Measurements from ENCODE around the gene PPP1R13B.

Gene PPP1R13B

DNA sequence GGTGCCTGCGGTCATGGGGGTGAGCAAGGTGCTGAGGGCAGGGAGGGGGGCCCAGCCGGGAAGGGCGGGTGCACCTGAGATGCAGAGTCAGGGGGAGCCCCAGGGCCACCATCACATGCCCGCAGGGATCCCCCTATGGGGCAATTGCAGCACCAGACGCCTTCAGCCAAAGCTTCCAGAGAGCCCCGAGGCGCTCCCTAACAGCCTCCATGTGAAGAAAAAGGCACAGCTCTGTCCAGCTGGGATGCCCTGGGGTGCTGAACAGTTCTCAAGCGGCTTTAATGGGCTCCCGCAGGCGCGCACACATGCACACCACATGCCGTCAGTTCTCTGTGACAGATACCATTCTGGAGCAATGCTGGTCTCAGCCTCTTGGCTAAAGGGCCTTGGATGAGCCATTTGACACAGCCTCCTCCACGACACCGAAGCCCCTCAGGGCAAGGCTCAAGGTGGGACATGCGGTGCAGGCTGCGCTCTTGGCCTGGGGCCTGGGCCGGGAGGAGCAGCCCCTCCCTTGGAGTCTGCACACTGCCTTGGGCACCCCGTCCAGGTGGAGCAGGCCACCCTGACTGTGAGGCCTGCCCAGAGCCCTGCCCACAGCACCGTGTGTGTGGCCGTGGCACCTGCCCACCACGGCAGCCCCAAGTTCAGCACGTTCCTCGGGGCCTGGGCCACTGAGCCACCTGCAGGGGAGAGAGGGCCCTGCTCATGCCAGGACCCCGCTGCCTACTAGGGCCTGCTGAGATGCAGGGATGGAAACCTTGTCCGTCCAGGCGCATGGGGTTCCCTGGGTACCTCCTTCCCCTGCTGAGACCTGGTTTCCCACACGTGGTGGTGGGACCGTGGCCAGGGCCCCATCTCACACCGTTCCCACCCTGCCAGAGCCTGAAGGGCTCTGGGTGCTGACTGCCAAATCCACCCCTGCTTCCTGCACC is 139.8 kb downstream of the PPP1R13B start:
- no peak for DNase-seq

DNA sequence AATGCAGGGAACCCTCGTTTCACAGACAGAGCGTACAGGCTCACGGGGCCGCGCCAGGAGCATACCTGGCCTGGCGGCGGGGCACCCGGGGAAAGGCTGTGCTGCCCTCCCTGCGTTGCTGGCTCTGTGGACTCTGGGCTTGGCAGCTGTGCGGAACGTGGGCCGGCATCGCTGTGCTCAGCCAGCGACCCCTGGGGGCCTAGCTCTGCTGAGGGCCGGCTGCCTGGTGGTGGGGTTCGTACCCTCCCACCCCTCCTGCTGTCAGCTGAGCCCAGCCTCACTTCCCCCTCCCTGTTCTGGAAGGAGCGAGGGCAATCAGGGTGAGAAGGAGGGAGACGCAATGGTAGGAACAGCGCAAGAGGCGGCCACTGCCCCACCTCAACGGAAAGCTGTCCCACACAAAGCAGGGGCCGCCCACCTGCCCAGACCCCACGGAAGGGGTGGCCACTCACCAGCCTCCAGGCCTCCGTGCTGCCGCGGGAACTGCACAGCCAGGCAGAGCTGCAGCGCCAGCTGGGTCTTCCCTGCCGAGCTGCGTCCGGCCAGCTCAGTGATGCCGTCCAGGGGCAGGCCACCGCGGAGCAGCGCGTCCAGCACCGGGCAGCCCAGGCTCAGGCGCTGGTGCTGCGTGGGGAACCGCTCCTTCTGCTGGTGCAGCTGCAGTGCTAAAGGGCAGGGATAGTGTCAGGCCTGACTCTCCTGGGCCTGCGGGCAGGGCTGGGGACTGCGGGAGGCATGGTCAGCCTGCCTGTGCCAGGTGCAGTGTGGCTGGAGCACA is 140.6 kb downstream of the PPP1R13B start:
- no peak for DNase-seq

DNA sequence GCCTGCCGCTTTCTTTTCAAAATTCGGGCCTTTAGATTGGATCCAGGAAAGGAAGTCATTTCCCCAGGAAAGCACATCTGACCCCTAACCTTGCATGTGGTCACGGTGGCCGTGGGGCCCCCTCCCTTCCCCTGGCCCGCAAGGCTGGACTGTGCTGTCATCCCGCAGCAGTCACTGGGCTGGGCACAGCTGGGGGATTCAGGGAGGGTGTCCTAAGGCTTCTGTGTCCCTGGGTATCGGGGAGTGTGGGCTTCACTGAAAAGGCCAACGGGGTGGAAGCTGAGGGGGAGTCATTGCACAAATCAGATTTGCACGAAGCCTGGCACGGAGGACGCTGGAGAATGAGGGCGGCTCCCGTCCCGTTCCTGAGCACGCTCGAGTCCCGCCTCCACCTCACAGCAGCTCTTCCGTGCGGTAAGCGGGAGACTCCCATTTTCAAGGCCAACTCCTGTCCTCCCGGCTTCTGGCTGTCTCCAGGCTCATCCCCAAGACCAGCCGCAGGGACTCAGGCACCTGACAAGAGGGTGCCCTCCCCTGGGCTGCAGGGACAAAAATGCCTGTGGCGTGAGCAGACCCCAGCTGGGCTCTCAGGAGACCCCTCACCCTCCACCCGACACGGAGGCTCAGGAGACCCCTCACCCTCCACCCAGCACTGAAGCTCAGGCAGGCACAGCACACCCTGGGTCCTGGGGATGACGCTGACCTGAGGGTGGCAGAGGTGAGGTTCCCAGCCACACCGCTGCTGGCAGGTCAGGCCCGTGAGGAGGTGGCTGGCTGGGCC is 141.7 kb downstream of the PPP1R13B start:
- DNase-seq = no peak

DNA sequence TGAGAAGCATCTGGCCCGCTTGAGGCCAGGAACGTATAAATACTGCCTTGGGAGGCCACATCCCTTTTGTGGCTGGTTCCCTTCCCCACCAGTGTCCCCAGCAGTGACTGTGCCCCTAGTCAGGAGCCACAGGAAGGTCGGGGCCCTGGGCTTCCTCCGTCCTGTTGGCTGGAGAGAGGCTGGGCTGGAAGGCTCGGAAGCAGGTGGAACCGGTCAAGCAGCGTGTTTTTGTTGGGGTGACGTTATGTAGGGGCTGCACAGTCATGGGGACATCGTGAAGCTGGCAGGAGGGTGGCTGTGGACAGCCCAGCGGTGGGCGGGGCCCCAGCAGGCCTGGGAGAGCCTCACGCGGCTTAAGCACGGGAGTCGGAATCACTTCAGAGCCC is 142.3 kb downstream of the PPP1R13B start:
- DNase-seq = no peak

DNA sequence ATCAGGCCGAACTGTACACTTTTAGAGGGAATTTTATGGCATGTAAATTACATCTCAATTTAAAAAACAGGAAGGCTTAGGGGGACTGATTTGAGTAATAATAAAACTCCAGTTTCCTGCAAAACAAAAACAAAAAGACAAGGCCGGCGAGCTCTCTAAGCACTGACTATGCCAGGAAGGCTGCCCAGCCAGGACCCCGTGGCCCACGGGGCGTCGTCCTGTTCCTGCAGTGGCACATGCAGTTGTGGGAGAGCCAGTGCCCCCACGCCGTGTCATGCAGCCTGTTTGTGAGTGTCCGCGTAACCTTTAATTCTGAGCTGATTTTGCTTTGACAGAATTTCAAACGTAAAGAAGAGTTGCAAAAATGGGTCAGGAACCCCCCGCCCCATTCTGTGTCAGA is 142.7 kb downstream of the PPP1R13B start:
- DNase-seq = no peak

DNA sequence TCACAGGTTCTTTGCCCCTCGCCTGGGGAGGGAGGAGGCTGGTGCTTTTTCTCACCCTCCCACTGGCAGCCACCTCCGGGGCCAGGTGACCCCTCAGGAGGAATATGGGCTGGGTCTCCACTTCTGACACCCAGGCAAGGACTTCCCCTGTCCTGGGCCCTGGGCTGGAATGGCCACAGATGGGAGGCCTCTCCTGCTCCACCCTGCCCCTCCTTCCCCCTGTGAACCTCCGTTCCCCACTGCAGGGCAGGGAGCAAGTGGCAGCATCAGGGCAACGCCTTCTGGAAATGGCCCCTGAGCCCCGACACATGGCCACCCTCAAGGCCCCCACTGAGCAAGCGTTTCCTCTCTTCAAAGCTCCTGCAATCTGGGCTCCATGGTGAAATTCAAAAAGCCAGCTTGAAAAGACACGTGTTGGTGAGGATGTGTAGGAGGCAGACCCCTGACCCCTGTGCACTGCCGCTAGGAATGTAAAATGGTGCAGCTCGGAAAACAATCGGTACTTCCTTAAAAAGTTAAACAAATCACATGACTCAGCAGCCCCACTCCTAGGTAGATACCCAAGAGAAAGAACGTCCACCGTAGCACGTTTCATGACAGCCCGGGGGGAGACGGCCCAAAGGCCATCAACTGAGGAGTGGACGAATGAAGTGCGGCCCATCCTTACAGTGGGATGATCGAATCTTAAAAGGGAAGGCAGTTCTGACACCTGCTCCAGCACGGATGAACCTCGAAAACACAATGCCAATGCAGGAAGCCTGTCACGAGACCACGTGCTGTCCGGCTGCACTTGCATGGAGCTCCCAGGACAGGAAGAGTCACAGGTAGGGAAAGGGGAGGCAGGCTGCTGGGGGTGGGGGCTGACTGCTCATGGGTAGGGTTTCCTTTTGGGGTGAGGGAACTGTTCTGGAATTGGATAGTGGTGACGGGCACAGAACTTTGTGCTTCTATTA is 143.7 kb downstream of the PPP1R13B start:
- no peak for DNase-seq

DNA sequence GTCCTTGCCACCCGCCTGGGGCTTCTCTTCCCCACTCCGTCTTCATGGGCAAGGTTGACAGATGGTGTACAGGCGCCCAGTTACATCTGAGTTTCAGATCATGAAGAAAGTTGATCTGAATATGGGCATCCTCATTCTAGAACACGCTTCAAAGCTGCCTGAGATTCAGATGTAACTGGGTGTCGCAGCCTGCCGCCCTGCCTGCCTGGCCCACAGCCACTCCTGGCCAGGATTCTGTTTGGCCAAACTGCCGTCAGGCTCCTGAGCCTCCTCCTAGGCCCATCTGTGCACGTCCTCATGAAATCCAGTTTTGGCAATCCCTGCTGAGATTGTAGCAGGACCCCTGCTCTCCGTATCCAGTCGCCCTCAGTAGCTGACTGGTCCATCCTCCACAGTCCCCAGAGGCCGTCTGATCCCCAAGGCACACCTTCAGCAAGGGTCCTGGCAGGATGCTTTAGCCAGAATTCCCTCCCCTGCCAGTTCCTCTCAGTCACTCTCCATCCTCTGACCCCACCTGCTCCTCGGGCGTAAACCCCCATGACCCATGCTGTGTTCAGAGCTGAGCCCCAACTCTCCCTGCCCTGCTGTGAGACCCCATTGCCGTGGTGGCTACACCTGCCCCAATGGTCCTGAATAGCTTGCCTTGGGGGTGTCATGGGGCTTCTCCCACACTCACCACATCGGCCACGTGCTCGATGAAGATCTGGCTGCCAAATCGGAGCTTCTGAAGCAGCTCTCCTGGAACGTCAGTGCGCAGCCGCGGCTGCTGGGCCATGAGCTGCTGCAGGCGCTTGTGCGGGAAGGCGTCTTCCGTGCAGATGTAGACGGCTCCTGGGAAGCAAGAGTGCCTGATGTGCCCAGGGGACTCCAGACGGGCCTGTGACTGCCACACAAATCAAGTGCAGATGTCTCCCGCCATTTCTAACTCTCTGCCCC is 144.6 kb downstream of the PPP1R13B start:
- DNase-seq = no peak

DNA sequence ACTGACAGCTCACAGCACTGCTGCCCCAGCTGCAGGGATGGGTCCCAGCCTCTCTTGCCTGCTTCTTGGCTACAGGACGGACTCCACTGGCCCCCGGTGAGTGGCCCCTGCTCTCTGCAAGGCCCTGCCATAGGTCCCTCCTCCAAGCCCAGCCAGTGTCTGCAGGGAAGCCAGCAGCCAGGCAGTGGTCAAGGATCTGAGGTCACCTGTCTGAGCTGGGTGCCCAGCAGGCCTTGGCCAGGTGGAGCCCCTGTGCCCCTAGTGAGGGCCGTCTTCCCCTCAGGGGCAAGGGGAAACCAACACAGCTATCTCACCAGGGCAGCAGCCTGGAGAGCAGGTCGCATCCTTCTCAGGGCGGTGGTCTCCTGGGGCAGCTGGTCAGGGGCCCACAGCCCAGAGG is 145.3 kb downstream of the PPP1R13B start:
- DNase-seq = no peak

DNA sequence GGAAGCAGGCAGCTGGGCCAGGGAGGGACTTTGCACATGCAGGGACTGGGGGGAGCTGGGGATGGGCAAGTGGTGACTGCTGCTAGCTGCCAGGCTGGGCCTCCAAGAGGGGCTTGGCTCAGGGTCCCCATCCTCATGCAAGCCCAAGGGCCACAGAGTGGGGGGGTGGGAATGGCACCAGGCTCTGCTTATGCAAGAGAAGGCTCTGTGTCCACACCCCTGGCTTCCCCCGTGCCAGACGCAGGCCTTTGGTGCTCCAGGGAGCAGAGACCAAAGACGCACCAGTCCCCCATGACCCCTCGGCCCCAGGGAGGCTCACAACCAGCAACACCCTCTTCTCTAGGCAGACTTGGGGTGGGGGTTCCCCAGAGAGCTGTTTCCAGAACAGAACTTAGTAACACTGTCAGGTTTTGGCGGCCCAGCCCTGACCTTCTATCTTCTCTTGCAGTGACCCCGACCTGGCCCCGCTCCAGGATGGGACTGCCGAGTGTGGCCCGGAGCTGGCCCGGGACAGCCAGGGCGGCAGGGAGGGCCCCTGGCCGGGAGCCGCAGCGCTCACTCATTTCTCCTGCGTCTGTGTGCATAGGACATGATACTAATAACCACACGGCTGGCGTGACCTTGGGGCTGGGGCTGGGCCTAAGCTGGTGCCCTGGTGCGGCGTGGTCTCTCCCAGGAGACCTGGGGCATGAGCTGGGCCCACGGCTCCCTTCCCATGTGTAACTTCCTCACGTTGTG is 146.5 kb downstream of the PPP1R13B start:
- no peak for DNase-seq

DNA sequence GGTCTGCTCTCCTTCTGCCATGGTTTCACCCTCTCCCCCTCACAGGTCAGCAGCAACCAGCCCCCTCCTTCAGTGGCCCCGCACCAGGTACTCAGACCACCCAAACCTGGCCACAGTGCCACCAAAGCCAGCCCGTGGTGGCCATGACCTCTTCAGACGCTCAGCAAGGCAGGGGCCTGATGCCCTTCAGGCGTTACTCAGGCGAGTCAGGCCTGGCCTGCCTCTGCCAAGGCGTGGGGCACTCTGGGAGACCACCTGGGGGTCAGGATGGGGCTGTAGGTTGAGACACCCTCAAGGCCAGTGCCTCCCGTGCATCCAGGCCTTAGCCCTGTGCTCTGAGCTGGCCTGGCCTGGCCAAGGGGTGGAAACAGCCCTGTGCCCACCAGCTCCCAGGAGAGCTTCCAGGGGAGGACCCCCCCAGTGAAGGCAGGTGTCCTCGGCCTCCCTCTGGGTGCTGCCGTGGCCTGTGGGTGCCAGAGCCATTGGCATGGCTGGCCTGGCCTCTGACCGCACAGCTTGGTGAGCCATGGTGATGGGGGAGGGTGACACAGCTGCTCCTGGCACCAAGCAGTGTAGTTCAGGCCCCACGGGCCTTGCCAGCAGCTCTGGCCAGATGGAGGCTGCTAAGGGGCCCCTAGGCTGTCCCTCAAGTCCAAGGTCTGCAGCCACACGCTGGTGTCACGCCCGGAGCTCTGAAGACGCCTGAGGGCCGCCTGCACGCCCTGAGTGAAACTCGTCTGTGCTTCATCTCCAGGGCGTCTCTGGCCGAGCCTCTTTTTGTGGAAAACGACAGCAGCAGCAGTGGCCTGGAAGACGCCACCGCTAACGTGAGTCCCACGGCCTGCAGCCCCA is 147.2 kb downstream of the PPP1R13B start:
- DNase-seq = no peak

DNA sequence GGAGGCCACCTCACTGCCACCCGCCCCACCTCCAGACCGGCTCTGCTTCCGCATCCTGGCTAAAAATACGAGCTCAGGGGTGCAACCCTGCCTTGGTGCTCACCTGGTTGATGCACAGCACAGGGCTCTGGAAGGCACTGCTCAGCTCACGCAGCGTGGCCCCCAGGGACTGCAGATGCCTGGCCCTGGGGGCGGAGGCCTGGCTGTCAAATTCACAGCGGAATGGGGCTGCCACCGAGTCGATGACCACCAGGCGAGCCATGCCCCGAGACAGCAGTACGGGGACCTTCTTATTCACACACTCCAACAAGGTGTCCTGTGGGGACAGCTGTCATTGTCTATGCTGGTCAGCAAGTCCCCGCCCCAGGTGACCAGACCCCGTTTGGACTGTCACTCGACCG is 148.1 kb downstream of the PPP1R13B start:
- no peak for DNase-seq

DNA sequence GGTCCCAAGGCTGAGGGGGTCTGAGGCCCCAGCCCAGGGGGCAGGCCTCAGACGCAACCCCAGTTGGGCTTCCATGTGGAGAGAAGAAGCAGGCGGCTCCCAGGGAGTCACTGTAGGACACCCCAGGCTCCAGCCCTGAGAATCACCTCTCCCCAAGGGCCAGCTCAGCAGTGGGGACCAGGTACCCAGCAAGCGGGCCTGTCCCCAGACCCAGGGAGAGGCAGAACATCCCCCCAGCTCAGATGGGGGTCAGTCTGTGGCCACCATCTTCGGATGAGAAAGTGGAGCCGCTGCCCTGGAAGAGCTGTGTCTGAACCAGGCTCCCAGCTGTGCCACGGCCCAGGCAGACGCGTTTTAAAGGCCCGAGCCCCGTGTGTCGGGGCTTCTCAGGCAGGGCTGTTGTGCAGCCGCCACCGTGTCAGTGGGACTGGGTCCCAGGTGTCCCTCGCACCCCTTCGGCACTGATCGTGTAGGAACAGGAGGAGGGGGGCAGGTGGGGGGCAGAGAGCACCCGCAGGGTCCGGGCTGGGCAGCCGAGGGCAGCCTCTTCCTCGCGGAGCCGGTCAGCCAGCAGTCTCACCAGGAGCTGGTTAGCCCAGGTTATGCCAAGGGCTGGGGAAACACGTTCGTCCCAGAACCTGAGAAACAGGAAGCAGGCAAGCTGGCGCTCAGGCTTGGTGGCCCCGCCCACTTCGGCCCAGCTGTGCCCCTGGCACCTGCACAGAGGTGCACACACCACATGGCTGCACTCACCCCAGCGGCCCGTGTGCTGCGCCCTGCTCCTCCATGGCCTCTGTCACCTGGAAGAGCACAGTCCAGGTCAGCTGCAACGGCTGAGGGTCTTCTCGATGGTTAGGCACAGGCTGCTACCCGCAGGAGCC is 148.8 kb downstream of the PPP1R13B start:
- no peak for DNase-seq

DNA sequence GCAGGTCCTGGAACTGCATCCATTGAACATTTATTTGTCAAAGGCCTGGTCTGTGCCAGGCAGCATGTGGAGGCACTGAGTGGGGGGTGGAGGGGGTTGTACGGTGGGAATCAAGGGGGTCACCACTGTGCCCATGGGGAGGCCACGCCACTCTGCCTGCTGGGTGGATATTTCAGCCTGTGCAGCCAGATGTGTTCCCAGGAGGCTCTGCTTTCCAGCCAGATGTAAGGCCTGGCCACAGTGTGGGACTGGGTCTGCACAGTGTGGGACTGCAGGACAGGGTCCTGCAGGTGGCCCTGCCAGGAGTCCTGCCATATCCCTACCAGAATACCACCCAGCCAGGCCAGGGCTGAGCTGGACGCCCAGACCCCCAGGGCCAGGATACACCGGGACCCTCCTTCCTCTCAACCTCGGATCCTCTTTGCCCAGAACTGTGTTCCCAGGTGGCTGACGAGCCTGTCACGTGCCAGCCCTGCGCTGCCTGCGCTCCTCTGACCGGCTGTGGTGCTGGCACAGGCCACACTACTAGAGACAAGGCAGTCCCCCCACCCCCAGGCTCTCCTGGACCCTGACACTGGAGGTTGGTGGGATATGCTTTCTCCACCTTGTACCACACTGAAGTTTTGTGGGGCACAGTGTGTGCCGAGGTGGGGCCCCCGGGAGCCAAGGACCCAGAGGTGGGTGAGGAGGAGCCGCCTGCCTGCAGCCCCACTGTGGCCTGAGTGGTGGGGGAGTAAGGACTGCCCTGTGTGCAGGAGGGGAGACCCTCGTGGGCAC is 149.6 kb downstream of the PPP1R13B start:
- no peak for DNase-seq

DNA sequence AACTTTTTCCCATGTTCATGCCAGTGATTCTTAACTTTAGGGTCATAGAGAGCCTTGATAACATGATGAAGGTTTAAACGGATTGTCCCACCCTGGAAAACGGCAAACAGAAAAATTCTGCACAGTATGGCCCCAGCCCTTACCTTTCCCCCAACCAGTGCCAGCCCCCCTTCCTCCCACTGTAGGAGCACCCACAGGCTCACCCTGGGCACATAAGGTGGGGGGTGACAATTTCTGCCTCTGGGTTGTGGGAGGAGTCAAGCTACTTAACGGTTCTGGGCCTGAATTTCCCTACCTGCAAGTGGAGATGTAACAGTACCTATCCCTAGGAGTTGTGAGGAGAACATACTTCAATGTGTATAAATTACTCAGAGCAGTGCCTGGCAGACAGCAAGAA is 150.2 kb downstream of the PPP1R13B start:
- no peak for DNase-seq

DNA sequence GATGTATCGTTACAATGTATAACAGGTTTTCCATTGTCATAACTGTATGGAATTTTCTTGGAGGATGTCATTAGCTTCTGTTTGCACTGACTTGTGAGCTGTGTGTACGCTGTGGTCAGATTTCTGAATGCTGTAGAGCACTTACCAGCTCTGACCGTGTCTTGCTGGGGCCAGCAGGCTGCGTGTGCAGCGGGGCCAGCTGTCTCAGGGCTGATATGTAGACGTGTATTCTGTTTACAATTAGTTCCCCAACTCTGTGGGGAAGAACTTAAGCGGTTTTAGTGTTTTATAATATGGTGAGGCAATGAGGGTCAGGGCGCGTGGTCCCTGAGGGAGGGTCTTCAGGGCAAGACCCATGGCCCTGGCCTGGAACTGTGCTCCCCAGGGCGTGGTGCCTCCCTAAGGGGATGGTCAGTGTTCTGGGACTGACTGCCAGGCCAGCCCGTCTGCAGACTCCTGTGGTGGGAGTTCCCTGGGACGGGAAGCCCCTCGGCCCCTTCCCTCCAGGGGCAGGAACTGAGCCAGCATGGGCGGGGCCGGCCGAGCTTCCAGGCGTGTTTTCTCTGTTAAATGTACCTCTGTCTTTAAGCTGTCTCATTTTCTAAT is 150.8 kb downstream of the PPP1R13B start:
- DNase-seq = no peak

DNA sequence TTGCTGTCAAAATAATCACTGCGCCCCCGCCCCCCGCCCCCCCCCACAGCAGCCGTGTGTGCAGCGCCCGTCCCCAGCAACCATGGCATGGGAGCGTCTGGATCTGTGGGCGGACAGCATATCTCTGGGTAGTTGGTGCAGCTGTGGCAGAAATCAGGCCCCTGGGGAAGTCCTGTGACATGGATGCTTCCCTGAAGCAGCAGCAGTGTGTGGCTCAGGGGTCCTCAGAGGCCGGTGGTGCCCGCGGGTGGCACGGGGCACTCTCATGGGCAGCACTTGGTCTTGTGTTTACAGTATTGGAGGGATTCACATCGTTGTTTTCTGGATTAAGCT is 151.3 kb downstream of the PPP1R13B start:
- no peak for DNase-seq
